GM19035 (cell line): ENCODE measurements around the gene MAPK4.
A peak's percentile ranks its signal among the peaks of the same experiment; 100 is the strongest.
"Not testable (repeated sequence)": the region's sequence is repeated elsewhere in the genome, so short reads cannot be mapped to it uniquely, and the experiment has no call there.

Experiments
- ATAC-seq: cut with Tn5 transposase; IDR thresholded peaks from one replicate; pipeline ENCODE4 v1.9.1; 2021; ENCODE audit not compliant: unreplicated experiment

The MAPK4 gene

DNA sequence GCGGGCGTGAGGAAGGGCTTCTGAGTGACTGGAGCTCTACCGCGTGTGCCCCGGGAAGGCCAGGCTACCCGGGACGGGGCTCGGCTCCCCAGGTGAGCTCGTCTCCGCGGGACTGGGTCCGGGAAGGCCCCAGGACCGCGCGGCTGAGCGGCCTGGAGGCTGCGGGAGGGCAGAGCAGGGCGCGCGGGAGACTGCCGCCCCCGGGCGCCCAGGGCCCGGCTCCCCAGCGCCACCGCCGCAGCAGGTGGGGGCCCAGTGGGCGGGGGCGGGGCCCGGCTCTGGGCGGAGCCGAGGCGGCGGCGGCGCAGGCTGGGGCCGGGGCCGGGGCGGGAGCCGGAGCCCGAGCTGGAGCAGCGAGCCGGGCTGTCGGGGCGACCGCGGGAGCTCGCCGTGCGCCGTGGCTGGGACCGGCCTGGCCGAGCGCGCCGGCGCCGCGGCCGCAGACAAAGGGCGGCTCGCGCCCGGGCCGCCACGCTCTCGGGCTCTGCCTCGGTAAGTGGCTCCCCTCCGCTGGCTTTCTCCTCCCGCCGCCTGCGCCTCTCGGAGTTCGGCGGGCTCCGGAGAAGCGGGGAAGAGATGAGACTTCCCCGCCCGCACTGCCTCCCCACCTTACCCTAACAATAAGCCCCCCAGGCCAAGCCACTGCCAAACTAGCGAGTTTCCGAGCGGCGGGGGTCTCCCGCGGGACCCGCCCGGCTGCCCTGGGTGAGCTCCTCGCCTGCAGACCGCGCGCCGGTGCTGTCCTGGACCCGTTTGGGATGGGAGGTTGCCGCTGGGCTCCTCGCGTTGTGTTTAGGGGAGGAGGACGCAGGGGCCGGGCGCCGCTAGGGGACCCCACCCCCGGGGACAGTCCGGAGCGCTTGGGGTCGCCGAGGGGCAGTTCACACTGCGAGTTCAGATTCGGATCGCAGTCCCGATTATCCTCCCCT is at the start of gene MAPK4:
Gene MAPK4 (plus strand): TSS at position 336 of the 929 bp plus-strand sequence. CDS start 103,872 bp downstream, outside the sequence.
- ATAC-seq: peak; percentile 72

DNA sequence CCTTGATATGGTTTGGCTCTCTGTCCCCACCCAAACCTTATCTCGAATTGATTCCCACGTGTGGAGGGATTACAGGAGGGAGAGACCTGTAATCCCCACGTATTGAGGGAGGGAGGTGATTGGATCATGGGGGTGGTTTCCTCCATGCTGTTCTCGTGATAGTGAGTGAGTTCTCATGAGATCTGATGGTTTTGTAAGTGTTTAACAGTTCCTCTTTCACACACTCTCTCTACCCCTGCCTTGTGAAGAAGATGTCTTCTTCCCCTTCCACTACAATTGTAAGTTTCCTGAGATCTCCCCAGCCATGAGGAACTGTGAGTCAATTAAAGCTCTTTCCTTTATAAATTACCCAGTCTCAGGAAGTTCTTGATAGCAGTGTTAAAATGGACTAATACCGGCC is 42.6 kb upstream of the MAPK4 start:
- not testable (repeated sequence) for ATAC-seq

DNA sequence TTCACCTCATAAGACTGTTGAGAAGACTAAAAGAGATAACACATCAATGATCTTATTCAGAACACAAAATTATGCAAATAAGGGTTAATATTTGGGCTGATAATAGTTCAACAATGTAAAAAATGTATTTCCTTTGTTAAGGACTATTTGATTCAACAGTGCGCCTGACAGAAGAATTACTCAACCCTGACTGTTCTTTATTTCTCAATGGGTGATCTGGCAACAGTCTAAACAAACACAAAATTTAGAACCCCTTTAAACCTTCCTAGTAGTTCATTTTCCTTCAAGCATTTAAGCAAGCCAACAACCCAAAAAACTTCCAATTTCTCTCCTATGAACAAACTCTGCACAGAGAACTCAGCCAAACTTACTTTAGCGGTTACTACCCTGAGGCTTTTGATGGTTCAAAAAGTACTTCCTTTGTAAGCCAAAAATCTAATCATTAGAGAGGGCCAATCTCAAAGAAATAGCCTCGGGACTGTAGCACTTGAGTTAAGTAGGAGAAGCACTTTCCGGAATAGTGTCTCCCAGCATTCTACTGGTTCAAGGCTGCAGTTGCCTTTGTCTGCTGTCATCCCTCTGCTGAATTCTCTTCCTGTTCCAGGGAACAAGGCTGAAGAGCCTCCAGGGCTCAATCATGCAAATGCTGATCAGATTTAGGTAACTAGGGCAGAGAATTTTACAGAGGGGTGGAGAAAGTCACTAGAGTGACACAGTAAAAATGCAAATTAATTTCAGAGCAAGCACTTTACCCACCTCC is 40.9 kb upstream of the MAPK4 start:
- no peak for ATAC-seq

DNA sequence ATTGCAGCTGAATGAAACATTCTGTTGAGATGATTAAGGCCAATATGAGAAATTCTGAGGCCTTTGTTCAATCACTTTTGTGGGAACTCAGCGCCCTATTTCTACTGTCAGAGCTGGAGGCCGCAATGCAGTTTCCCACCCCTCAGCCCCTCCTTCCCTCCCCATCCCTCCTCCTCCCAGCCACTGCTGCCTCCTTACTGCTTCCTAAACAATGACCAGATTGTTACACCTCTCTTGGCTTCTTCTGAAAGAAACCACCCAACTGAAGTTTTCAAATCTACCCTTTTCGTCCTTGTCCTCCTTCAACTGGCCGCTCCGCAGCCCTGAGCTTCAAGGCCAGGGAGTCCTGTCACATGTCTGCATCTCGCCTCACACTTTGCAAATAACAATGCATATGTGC is 36.7 kb upstream of the MAPK4 start:
- ATAC-seq: no peak

DNA sequence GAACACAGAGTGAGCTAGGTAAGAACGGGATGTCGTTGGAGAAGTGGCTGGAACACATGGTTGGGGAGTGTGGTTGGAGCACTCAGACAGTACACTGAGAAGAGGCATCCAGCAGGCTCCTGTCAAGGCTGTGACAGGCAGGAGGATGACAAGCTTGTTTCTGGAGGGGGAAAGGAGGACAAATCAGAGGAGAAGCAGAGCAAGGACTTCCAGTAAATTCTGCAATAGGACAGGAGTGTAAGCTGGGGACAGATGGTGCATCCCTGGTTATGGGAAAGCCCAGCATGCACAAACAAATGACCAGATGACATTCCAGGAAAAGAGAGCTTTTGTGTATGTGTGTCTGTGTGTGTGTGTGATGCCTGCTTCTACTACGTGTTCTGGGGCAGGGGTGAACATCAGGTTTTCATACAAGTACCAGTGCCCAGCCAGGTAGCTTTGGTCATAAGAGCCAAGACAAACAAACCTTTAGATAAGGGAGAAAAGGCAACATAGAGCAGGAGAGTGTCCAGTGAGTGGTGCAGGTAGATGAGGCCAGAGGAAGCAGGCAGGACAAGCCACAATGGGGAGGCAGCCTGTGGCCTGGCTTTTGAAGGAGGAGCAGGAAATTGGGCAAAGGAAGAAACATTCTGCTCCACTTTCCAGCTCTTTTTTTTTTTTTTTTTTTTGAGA is 32.1 kb upstream of the MAPK4 start:
- no peak for ATAC-seq

DNA sequence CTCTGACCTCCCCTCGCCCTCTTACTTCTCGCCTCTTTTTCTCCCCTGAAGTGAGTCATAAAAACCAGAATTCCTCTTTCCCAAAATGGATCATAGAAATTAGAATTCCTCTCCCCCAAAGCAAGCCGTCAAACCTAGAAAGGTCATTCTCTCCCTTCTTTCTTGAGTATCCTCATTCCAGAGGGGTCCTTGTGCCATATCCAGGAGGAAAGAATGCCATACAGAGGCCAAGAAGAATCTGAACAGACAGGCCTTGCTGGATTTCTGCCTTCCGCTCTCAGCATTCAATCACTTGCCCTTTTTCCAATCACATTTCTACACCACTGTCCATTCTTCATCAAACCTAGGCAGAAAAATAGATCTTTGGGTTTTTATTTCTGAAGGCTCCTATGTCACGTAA is 31.1 kb upstream of the MAPK4 start:
- no peak for ATAC-seq

DNA sequence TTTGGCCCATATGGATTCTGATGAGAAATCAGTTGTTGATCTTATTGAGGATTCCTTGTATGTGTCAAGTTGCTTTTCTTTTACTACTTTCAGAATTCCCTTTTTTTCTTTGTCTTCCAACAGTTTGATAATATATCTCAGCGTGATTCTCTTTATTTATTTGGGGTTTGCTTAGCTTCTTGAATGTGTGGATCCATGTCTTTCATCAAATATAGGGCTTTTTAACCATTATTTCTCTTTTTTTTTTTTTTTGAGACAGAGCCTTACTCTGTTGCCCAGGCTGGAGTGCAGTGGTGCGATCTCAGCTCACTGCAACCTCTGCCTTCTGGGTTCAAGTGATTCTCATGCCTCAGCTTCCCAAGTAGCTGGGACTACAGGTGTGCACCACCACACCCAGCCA is 26.1 kb upstream of the MAPK4 start:
- ATAC-seq: not testable (repeated sequence)

DNA sequence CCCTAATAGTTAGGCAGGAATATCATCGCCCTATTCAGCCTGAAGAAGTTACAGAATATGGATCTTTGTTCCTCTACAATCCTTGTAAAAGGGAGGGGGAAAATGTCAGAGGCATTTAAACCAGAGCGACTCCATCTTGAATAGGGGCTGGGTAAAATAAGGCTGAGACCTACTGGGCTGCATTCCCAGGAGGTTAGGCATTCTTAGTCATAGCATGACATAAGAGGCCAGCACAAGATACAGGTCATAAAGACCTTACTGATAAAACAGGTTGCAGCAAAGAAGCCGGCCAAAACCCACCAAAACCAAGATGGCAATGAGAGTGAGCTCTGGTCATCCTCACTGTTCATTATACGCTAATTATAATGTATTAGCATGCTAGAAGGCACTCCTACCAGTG is 15.4 kb upstream of the MAPK4 start:
- not testable (repeated sequence) for ATAC-seq

DNA sequence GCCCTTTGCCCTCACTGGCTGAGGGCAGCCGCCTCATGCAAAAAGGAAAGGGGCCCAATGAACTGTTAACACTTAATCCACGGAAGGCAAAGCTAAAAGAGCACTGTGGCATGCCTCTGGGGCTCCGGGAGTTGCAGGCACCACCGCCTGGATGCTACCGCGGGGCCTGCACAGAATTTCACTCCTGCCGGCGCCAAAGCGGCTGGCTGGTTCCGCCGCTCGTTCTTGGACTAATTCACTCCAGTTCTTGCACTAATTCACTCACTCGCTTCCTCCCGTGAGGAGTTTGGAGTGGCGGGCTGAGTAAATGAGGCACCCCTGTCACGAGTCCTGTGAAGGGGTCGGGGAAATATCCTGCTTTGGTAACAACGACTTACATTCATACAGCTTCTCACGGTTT is 14.0 kb upstream of the MAPK4 start:
- no peak for ATAC-seq

DNA sequence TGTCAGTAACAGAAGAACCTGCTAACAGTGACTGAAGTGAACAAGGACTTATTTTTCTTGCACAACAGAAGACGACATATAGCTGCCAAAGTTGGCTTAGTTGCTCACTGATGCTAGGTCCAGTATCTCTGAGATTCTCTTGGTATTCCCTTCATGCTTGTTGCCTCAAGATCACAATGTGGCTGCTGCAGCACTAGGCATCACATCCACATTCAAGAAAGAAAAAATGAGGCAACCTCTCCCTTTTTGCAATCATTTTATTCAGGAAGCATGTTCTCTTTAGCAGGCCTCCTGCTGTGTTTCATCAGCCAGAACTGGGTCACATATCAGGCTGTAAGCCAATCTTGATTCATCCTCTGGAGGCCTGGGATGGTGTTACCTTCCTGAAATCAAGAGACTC is 11.7 kb upstream of the MAPK4 start:
- ATAC-seq: no peak

DNA sequence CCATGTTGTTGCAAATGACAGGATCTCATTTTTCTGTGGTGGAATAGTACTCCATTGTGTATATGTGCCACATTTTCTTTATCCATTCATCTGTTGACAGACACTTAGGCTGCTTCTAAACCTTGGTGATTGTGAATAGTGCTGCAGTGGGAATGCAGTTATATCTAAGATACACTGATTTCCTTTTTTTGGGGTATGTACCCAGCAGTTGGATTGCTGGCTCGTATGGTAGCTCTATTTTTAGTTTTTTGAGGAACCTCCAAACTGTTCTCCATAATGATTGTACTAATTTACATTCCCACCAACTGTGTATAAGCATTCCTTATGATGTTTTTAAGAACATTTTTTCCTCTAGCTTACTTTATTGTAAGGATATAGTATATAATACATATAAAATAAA is 8.2 kb upstream of the MAPK4 start:
- not testable (repeated sequence) for ATAC-seq

DNA sequence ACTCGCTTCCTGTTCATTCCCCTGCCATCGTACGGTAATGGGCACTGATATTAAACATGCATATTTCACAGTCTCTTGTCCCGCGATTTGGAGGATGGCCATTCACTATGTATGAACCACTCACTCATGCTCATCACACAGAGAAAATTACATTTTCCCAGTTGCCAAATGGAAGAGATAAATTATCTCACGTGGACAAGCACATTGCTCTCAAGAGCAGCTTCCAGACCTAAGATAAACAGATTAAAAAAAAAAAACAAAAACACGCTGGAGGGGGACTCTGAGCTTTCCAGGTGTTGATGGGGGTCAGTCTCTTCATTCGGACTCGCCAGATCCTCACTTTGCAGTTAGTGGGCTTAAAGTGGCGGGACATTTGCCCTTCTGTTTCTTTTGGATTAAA is 1.7 kb upstream of the MAPK4 start:
- no peak for ATAC-seq

DNA sequence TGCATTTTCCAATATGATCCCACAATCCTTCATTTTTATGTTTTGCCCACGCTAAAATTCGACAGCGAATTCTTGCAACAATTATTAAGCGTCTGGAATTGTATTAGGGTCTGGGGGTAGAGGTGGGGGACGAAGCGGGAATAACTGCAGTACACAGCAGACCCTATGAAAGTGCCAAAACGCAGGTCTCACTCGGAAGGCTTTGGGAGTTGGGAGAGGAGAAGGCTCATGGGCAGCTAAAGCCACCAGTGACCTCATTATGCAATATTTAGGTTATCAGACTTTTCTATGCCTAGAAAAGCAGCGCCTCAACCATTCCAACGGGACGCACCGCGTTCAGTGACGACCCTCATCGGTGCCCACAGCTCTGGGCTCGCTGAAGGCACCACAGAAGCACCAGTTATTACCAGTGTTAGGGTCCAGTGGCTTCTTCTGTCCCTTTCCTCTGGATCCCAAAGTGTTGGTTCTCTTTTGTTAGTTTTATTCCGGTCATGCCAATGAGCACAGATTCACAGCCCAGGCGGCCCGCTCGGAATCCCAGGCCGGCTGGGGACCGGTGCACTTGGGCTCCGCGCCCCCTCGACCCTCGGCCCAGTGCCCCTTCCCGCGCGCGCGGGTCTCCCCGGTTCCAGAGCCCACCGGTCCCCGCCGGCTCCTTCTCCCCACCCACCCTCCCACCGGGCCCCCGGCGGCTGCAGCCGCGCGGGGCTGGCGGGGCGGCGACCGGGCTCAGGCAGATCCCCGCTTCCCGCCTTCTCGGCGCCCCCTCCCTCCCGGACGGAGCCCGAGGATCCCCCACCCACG is 737 bp upstream of the MAPK4 start:
- no peak for ATAC-seq

DNA sequence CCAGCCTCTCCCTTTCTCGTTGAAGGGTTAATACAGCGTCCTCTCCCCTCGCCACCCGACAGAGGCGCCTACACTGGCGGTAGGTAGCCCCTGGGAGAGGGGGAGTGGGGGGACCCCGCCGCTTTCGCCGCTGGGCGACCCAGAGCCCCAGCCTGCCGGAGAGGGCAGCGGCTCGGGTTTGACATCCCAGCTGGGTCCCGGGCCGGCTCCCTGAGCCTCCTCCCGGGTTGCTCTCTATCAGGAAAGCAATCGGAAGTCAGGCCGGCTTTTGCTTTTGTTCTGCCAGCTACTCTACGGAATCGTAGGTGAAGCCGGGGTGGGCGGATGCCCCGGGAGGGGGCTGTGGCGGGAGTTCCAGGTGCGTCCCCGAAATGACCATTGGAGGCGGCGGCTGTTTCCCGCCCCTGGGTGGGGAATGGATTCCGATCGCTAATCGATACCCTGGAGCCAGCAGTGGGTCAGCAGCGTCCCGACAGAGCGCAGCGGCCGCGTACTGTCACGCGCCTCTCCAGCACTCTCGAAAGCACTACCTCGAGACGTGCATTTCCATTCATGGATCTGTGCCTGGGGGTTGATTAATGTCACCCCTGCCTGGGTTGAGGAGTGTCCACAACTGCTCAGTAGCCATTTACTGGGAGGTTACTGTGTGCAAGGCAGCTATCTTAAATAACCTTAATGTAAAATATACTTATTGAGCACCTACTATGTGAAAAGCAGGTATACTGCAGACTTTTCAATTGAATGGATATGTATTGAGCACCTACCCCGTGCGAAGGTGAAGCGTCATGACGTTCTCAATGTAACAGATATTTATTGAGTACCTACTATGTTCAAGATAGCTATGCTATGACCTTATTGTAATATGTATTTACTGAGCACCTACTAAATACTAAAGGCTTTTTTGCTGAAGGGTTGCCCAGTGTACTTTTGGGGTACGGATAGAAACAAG is 1.1 kb downstream of the MAPK4 start:
- ATAC-seq: no peak

DNA sequence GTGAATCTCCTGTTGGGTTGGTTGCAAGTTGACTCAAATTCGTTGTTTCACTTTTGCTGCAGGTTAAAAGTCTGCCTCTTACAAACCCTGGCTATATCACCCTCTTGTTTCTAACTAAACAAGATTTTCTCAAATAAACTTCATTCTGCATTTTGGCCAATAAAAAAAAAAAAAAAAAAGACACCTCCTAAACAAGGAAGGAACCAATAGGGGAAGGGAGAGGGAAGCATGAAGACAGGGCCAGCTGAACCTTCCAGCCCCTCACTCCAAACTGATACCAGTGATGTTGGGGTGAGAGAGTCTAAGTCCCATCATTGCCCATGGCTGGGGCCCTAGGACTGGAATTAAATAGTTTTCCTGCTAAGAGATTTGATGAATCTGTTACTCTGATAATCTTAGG is 2.4 kb downstream of the MAPK4 start:
- not testable (repeated sequence) for ATAC-seq

DNA sequence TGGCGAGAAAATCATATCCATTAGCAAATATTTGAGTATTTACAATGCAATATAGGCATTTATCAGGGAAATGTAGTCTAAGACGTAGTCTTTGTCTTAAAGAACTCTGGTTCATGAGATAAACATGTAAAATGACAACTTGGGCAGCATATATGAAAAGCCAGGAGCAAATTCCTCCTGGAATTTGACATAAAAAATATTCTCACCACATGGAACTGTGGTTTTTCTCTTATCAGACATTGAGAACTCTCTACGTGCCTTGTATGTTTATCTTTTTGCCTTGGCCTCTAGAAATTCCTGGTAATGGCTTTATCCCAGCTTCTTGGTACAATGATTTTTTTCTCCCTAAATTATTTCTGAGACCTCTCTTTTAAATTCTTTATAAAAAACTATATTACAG is 2.8 kb downstream of the MAPK4 start:
- no peak for ATAC-seq

DNA sequence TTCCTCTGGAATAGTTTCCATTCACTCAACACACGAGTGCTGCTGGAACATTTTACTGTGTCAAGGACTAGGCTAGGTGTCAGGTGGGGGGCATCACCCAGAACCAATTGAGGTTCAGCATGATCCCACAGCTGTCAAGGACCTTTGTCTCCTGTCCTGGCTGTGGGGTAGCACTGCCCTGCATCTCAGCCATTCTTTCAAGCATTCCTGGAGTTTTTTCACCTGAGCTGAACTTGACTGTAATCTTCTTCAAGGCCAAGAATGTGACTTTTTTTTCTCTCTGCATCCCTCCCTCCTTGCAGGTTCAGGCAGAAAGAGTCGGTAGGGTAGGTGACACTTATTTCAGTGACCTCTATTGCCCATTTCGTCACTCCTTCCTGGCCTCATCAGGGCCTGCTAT is 3.5 kb downstream of the MAPK4 start:
- no peak for ATAC-seq

DNA sequence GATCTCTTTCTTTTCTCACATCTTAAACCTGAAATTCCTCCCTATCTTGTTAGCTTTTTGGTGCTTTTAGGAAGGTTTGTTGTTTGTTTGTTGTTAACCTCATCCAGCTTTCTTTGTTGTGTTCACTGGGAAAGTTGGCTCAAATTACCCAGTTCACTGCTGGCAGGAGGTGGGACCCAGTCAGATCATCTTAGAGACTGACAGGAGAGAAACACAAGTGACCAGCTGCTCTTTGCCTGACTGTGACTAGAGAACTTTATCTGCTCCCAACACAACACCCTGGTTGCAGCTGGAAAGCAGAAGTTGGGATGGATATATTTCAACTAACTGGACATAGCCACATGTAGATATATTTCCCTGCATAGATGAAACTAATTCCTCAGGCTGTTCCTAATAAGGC is 10.0 kb downstream of the MAPK4 start:
- no peak for ATAC-seq

DNA sequence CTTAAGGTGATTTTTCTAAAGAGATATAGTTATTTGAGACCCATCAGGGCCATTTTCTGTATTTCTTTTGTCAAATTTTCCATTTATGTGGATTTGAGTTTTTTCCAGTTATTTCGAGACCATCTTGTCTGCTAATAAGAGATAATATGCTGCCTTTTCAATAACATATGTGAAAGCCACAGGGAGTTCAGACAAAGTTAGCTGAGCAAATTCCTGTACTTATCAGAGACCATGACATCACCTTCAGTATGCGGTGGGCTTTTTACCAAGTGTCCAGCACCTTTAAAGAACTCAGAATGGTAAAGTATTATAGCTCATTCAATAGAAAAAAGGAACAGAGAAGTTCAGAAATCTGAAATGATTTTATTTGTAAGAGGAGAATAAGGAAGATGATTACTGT is 11.7 kb downstream of the MAPK4 start:
- no peak for ATAC-seq

DNA sequence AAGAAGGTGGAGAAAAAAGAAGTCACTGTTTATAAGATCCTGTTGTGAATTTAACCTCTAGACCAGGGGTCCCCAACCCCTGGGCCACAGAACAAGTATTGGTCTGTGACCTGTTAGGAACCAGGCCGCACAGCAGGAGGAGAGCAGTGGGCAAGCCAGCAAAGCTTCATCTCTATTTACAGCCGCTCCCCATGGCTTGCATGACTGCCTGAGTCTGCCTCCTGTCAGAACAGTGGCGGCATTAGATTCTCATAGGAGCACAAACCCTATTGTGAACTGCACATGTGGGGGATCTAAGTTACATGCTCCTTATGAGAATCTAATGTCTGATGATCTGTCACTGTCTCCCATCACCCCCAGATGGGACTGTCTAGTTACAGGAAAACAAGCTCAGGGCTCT is 13.3 kb downstream of the MAPK4 start:
- not testable (repeated sequence) for ATAC-seq
